Articular chondrocyte of knee joint (primary cell): ENCODE measurements around the gene TADA3. TPM values are rescaled to one million over a fixed set of nuclear protein-coding genes. Genes with fewer than 3 reads are reported as not detected.

Experiments used
- total RNA-seq: library from RNA; depleted of rRNA; stranded (reverse); fragments of >200 nt; gene quantifications from 2 replicates; pipeline ENCODE4 v1.2.3, GENCODE V29; 2012

TADA3 gene
- total RNA-seq = 77.7 and 83.3 TPM in 2 replicates

GRCh38 chr3:9792405-9793160 lies at the start of gene TADA3, which contains the start of gene ARPC4:
Gene TADA3, minus strand, starts transcription at chr3:9792473. Its CDS starts 1,007 bp downstream, at chr3:9791466.
Gene ARPC4, plus strand, starts transcription at chr3:9793082. Its CDS starts 40 bp downstream, at chr3:9793122.

GRCh38 chr3:9809615-9810432 lies 17.6 kb upstream of the TADA3 start, which contains the start of gene TTLL3:
Gene TTLL3, plus strand, starts transcription at chr3:9810262. Its CDS starts 400 bp downstream, at chr3:9810662.

GRCh38 chr3:9769426-9770275 lies 22.6 kb downstream of the TADA3 start, which contains the start of gene CAMK1:
Gene CAMK1, minus strand, starts transcription at chr3:9769947. Its CDS starts 2,198 bp downstream, at chr3:9767749.

GRCh38 chr3:9749645-9750555 lies 42.4 kb downstream of the TADA3 start, which contains the start of gene OGG1:
Gene OGG1, plus strand, starts transcription at chr3:9749952. Its CDS starts 335 bp downstream, at chr3:9750287.

GRCh38 chr3:9731206-9732079 lies 60.8 kb downstream of the TADA3 start, which contains the start of gene BRPF1:
Gene BRPF1, plus strand, starts transcription at chr3:9731735. Its CDS starts 2,406 bp downstream, at chr3:9734141.

Other genes with a start within 250 kb of the TADA3 start
- gene LHFPL4, start 238.7 kb downstream of the TADA3 start, total RNA-seq = under 0.01 TPM in 1 of 2 replicates, not detected in the other
- 25.8 and 30.3 TPM in 2 replicates for gene MTMR14, start 143.0 kb downstream of the TADA3 start, total RNA-seq
- not detected in 2 replicates for gene CPNE9, start 88.6 kb downstream of the TADA3 start, total RNA-seq
- gene BRPF1, start 60.7 kb downstream of the TADA3 start, total RNA-seq = 9.5 and 10.2 TPM in 2 replicates
- gene OGG1, start 42.5 kb downstream of the TADA3 start, total RNA-seq = 18.6 and 22.6 TPM in 2 replicates
- gene CAMK1, start 22.5 kb downstream of the TADA3 start, total RNA-seq = 21.3 and 25.4 TPM in 2 replicates
- gene ARPC4, start 609 bp upstream of the TADA3 start, total RNA-seq = 189 and 224 TPM in 2 replicates
- gene TTLL3, start 17.8 kb upstream of the TADA3 start, total RNA-seq = 22.6 and 29.3 TPM in 2 replicates
- 19.3 and 20.9 TPM in 2 replicates for gene RPUSD3, start 51.5 kb upstream of the TADA3 start, total RNA-seq
- gene CIDEC, start 87.8 kb upstream of the TADA3 start, total RNA-seq = not detected in 2 replicates
- gene JAGN1, start 98.1 kb upstream of the TADA3 start, total RNA-seq = 22.3 and 29.5 TPM in 2 replicates
- gene IL17RE, start 110.4 kb upstream of the TADA3 start, total RNA-seq = 1.1 and 1.4 TPM in 2 replicates
- 41.4 and 51.8 TPM in 2 replicates for gene IL17RC, start 124.6 kb upstream of the TADA3 start, total RNA-seq
- gene CRELD1, start 141.4 kb upstream of the TADA3 start, total RNA-seq = 14.1 and 20.8 TPM in 2 replicates
- gene PRRT3, start 159.9 kb upstream of the TADA3 start, total RNA-seq = 4.6 and 5.5 TPM in 2 replicates
- gene EMC3, start 194.4 kb upstream of the TADA3 start, total RNA-seq = 92.4 and 101 TPM in 2 replicates
- gene FANCD2, start 234.0 kb upstream of the TADA3 start, total RNA-seq = 6.7 and 19.5 TPM in 2 replicates